Measurements from ENCODE around the gene MICU1. TPM values are rescaled to one million over a fixed set of nuclear protein-coding genes. Genes with fewer than 3 reads are reported as not detected.

The MICU1 gene
- total RNA-seq, 2 experiments from 2014 or later: 9.4 to 12.1 TPM

GRCh38 chr10:72490951-72491350 lies 134.9 kb downstream of the MICU1 start:
- ChIA-PET CTCF (interaction anchor here (0.6 kb wide), 1 partner anchor 9 kb away, joined by 3 read pairs; no protein-coding TSS in a partner anchor), POLR2A (no interaction called here)
- DNase-seq (no peak), ATAC-seq (ENCODE audit: poor library complexity) (no peak)
- no peak overlapping the region for H3K4me3 Mint-ChIP-seq
- no peak for TF ChIP-seq CTCF (IDR thresholded peaks at IDR 0.05)
- Histone ChIP-seq H3K4me1 (ENCODE audit: insufficient read depth, low read length) (no peaks in the 10 kb centered on the region), H3K27me3 (ENCODE audit: control insufficient read depth in 1 of 2, insufficient read depth in 2 of 2, low read length in 2 of 2) (no peaks in the 10 kb centered on the region), H3K9me3 (ENCODE audit: control insufficient read depth in 1 of 2, insufficient read depth in 1 of 2, low read length in 2 of 2) (no peaks in the 10 kb centered on the region), H3K36me3 (ENCODE audit: insufficient read depth, low read length) (no peaks in the 10 kb centered on the region), H3K4me3 (ENCODE audit: low read length) (no peak overlapping the region), H3K27ac (ENCODE audit: low read depth in 1 of 2, low read length in 2 of 2) (no peak overlapping the region)
- no peaks in the 10 kb centered on the region for H3K9me3 Mint-ChIP-seq
- intact Hi-C loops (cut with DNase I, micrococcal nuclease): no loop called here
- no peaks in the 10 kb centered on the region for H3K4me1 Mint-ChIP-seq (ENCODE audit: low read depth)
- H3K36me3 Mint-ChIP-seq (ENCODE audit: low read depth): peaks cover 7% of the 10 kb centered on the region
- H3K27me3 Mint-ChIP-seq: no peaks in the 10 kb centered on the region
- H3K27ac Mint-ChIP-seq: no peak overlapping the region

GRCh38 chr10:72487521-72487920 lies 138.4 kb downstream of the MICU1 start:
- POLR2A ChIA-PET: no interaction called here
- TF ChIP-seq CTCF (IDR thresholded peaks at IDR 0.05): no peak

GRCh38 chr10:72487116-72487515 lies 138.8 kb downstream of the MICU1 start:
- H3K4me1 Mint-ChIP-seq (ENCODE audit: low read depth): no peaks in the 10 kb centered on the region
- no peak overlapping the region for H3K27ac Mint-ChIP-seq
- H3K27me3 Mint-ChIP-seq: no peaks in the 10 kb centered on the region
- H3K4me3 ChIP-seq (ENCODE audit: low read length): no peak overlapping the region
- DNase-seq (no peak), ATAC-seq (ENCODE audit: poor library complexity) (no peak)
- ChIA-PET POLR2A (no interaction called here), CTCF (no interaction called here)
- no peak for TF ChIP-seq CTCF (IDR thresholded peaks at IDR 0.05)
- H3K36me3 Mint-ChIP-seq (ENCODE audit: low read depth): peaks cover 6% of the 10 kb centered on the region
- no peaks in the 10 kb centered on the region for H3K4me1 ChIP-seq (ENCODE audit: insufficient read depth, low read length)
- intact Hi-C loops (cut with DNase I, micrococcal nuclease): no loop called here
- no peak overlapping the region for H3K27ac ChIP-seq (ENCODE audit: low read depth in 1 of 2, low read length in 2 of 2)
- no peaks in the 10 kb centered on the region for H3K27me3 ChIP-seq (ENCODE audit: control insufficient read depth in 1 of 2, insufficient read depth in 2 of 2, low read length in 2 of 2)
- no peak overlapping the region for H3K4me3 Mint-ChIP-seq
- H3K9me3 ChIP-seq (ENCODE audit: control insufficient read depth in 1 of 2, insufficient read depth in 1 of 2, low read length in 2 of 2): no peaks in the 10 kb centered on the region
- no peaks in the 10 kb centered on the region for H3K36me3 ChIP-seq (ENCODE audit: insufficient read depth, low read length)
- no peaks in the 10 kb centered on the region for H3K9me3 Mint-ChIP-seq

More at GRCh38 chr10:72487521-72487920, 138.4 kb downstream of the MICU1 start:
- H3K4me3 ChIP-seq (ENCODE audit: low read length): no peak overlapping the region
- intact Hi-C loops (cut with DNase I, micrococcal nuclease): no loop called here
- no peaks in the 10 kb centered on the region for H3K27me3 Mint-ChIP-seq
- peaks cover 7% of the 10 kb centered on the region for H3K36me3 Mint-ChIP-seq (ENCODE audit: low read depth)
- H3K27ac ChIP-seq (ENCODE audit: low read depth in 1 of 2, low read length in 2 of 2): no peak overlapping the region
- no peak overlapping the region for H3K4me3 Mint-ChIP-seq
- no peaks in the 10 kb centered on the region for H3K36me3 ChIP-seq (ENCODE audit: insufficient read depth, low read length)
- ATAC-seq (ENCODE audit: poor library complexity) (no peak), DNase-seq (no peak)
- H3K9me3 Mint-ChIP-seq: no peaks in the 10 kb centered on the region
- CTCF ChIA-PET: no interaction called here
- no peak overlapping the region for H3K27ac Mint-ChIP-seq
- no peaks in the 10 kb centered on the region for H3K9me3 ChIP-seq (ENCODE audit: control insufficient read depth in 1 of 2, insufficient read depth in 1 of 2, low read length in 2 of 2)
- H3K4me1 Mint-ChIP-seq (ENCODE audit: low read depth): no peaks in the 10 kb centered on the region
- H3K4me1 ChIP-seq (ENCODE audit: insufficient read depth, low read length): no peaks in the 10 kb centered on the region
- no peaks in the 10 kb centered on the region for H3K27me3 ChIP-seq (ENCODE audit: control insufficient read depth in 1 of 2, insufficient read depth in 2 of 2, low read length in 2 of 2)
